RWPE1 (cell line): Measurements from ENCODE around the gene PDP2.
"Not testable (repeated sequence)": the region's sequence is repeated elsewhere in the genome, so short reads cannot be mapped to it uniquely, and the experiment has no call there.

ENCODE experiments used
- CTCF ChIA-PET: fragments of 350-600 bp; sonication (Branson Sonifier 250); formaldehyde crosslinking; extraction: SDS; loops from one replicate; lab custom pipeline; 2021; lab: Yijun Ruan, JAX
- POLR2A ChIA-PET: fragments of 400-600 bp; formaldehyde crosslinking; extraction: SDS; loops from one replicate; lab custom pipeline; 2020; ENCODE audit warnings: antibody characterized with exemption; ENCODE audit not compliant: low non-redundant PET; lab: Yijun Ruan, JAX
- DNase-seq: peaks from one replicate; pipeline ENCODE4 v3.0.0; 2012; ENCODE audit warnings: low spot score
- H3K27ac ChIP-seq: fragments of 450-650 bp; 2 replicates; pipeline ENCODE4 v1.5.1; 2017
- TF ChIP-seq, protein P1 (sequence below): fragments of 450-650 bp; conservative IDR thresholded peaks from 2 replicates; pipeline ENCODE4 v1.5.1; 2017; ENCODE audit warnings: low read depth, mild to moderate bottlenecking

The PDP2 gene

DNA sequence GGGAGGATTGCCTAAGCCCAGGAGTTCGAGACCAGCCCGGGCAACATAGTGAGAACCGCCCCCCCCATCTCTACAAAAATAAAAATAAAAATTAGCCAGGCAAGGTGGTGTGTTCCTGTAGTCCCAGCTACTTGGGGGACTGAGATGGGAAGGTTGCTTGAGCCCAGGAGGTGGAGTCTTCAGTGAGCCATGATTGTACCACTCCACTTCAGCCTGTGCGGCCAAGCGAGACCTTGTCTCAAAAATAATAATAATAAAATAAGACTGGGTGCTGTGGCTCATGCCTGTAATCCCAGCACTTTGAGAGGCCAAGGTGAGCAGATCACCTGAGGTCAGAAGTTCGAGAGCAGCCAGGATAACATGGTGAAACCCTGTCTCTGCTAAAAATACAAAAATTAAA lies 11.5 kb downstream of the PDP2 start:
- POLR2A ChIA-PET = no interaction called here
- H3K27ac ChIP-seq = no peak overlapping the region
- DNase-seq = no peak
- CTCF ChIA-PET = no interaction called here
- TF ChIP-seq, protein P1, sequence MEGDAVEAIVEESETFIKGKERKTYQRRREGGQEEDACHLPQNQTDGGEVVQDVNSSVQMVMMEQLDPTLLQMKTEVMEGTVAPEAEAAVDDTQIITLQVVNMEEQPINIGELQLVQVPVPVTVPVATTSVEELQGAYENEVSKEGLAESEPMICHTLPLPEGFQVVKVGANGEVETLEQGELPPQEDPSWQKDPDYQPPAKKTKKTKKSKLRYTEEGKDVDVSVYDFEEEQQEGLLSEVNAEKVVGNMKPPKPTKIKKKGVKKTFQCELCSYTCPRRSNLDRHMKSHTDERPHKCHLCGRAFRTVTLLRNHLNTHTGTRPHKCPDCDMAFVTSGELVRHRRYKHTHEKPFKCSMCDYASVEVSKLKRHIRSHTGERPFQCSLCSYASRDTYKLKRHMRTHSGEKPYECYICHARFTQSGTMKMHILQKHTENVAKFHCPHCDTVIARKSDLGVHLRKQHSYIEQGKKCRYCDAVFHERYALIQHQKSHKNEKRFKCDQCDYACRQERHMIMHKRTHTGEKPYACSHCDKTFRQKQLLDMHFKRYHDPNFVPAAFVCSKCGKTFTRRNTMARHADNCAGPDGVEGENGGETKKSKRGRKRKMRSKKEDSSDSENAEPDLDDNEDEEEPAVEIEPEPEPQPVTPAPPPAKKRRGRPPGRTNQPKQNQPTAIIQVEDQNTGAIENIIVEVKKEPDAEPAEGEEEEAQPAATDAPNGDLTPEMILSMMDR = no peak

DNA sequence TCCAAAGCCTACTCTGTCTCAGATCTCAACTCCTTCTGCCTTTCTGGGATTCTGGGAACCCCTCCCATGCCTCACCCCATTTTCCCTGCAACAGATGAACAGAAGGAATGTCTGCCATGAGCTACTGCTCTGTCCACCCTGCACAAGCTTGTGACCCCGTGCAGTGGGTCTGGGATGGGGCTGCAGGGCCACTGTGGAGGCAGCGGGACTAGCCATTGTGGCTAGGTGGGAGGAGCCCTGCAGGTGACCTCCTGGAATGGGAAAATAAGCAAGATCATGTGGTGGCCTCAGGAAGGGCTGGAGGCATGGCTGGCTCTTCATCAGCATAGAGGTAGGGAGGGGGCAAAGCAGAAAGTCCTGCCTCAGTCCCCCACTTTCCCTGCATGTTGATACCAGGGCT lies 13.7 kb downstream of the PDP2 start:
- H3K27ac ChIP-seq = peak overlapping the region; percentile 70
- ChIA-PET POLR2A (no interaction called here), CTCF (interaction anchor here (0.6 to 2.2 kb wide), 8 partner anchors 8 to 207 kb away, joined by 3 to 23 read pairs (median 6); partner anchors contain the start of gene CIAO2B)
- DNase-seq = no peak
- TF ChIP-seq, protein P1 = no peak

DNA sequence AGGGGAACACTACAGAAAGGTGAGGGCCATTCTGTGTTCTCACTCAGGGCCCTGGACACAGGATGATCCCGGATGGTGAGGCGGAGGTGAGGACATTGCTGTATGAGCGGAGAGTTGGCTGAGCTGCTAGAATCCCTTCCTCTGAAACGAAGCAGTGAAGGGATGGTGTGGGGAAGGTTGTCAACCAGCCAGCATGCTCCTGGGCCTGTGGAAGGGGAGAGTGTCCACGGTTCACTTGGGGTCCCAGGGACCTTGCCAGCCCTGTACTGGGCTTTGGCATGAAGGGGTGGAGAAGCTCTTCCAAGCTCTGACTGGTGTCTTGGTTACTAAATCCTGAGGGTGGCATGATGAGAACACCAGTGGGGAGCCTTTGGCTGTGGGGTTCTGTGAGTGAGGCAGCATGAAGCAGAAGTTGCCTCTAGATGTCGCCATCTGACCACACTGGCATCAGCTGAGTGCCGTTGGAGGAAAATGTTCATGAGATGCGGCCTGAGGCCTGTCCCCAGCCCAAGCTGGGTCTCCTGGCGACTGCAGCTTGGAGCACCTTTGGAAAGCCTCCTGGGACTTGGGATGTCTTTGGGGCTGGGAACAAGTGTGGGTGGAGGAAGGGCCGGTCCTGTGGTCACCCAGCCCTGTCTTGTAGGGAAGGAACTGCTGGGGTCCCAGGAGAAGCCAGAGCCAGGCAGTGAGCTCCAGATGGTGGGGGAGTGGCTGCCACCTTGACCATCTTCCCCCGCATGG lies 14.8 kb downstream of the PDP2 start:
- POLR2A ChIA-PET = no interaction called here
- peak; percentile 67 for DNase-seq
- TF ChIP-seq, protein P1 = peak; percentile 87
- CTCF ChIA-PET = interaction anchor here (0.6 to 2.2 kb wide), 29 partner anchors 9 to 461 kb away, joined by 3 to 23 read pairs (median 5); partner anchors contain the start of genes CDH16, CIAO2B and PDP2
- peak overlapping the region; percentile 70 for H3K27ac ChIP-seq

DNA sequence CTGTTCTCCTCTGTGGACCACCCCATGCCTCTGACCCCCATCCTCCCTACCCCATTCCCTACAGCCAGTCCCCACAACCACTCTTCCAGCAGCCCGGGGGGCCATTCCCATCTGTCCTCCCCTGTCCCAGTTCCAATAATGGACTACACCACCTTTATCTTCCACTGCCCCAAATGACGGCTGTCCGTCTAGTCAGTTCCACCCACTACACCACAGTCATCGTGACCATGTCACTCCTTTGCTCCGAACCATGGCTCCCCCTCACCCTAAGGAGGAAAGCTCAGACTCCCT lies 15.3 kb downstream of the PDP2 start:
- ChIA-PET POLR2A (no interaction called here), CTCF (interaction anchor here (0.6 to 2.2 kb wide), 24 partner anchors 9 to 461 kb away, joined by 3 to 23 read pairs (median 6); partner anchors contain the start of genes CDH16, CIAO2B and PDP2)
- peak overlapping the region; percentile 70 for H3K27ac ChIP-seq
- TF ChIP-seq, protein P1 = no peak
- no peak for DNase-seq

DNA sequence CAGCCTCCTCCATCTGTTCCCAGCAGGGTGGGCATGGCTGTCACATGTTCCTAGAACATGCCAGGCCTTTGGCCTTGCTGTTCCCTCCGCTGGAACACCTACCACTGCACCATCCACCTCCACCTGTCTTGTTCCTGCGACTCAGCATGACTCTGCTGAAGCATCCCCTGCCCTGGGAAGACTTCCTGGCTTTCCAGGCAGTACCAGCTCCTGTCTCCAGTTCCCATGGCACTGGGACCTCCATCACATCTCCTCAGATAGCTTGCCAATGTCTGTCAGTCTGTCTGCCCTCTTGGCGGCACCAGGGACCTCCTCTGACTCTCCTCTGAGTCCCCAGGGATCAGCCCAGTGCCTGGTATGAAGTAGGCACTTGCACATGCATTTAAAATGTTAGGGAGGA lies 15.7 kb downstream of the PDP2 start:
- TF ChIP-seq, protein P1 = no peak
- H3K27ac ChIP-seq = peak overlapping the region; percentile 70
- CTCF ChIA-PET = interaction anchor here (0.6 to 2.2 kb wide), 10 partner anchors 8 to 259 kb away, joined by 3 to 23 read pairs (median 7); partner anchors contain the start of gene CDH16
- POLR2A ChIA-PET = no interaction called here
- no peak for DNase-seq

DNA sequence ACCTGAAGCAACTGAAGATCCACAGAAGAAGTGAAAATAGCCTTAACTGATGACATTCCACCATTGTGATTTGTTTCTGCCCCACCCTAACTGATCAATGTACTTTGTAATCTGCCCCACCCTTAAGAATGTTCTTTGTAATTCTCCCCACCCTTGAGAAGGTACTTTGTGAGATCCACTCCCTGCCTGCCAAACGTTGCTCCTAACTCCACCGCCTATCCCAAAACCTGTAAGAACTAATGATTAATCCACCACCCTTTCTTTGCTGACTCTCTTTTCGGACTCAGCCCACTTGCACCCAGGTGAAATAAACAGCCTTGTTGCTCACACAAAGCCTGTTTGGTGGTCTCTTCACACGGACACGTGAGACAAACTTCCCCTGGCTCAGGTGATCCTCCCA lies 16.4 kb downstream of the PDP2 start:
- CTCF ChIA-PET = interaction anchor here (0.6 to 1.2 kb wide), 2 partner anchors 17 to 259 kb away, joined by 3 read pairs; no protein-coding TSS in a partner anchor
- DNase-seq, POLR2A ChIA-PET: not testable (repeated sequence)
- H3K27ac ChIP-seq = peak overlapping the region; percentile 70

DNA sequence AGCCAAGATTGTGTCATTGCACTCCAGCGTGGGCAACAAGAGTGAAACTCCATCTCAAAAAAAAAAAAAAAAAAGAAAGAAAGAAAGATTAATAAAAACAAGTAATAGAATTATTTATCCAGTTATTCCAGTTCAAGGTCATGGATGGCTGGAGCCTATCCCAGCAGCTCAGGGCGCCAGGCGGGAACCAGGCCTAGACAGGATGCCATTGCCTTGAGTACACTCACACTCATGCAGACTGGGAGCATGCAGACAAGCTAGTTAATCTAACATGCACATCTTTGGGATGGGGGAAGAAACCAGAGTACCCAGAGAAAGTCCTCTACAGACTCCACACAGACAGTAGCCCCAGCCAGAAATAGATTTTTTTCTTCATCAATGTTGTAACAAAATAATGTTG lies 17.9 kb downstream of the PDP2 start:
- TF ChIP-seq, protein P1 = no peak
- ChIA-PET POLR2A (no interaction called here), CTCF (interaction anchor here (1.5 kb wide), 1 partner anchor 12 kb away, joined by 4 read pairs; no protein-coding TSS in a partner anchor)
- H3K27ac ChIP-seq = peak overlapping the region; percentile 13; the same call in 1 of the 2 replicates
- DNase-seq = no peak
